Tibial artery (tissue), 4 donors: ENCODE data around the gene ANGEL1.

Source experiments
- DNase-seq, 2 donors: peaks; one replicate each; pipeline ENCODE4 v3.0.0-alpha.2; 2019
- H3K27ac ChIP-seq, 2 donors: fragments of 200-600 bp; sonication (generic) in 1 of 2; 1 replicate in 1 of 2; 2 replicates in 1 of 2; pipeline ENCODE4 v1.5.1; 2018 to 2019; ENCODE audit warnings: mild to moderate bottlenecking in 1 of 2
- H3K27me3 ChIP-seq, 2 donors: fragments of 200-600 bp; sonication (generic) in 1 of 2; one replicate each; pipeline versions ENCODE4 v1.5.1 to v1.6.0; 2016 to 2019
- H3K36me3 ChIP-seq, 3 donors: fragments of 200-600 bp; sonication (generic) in 2 of 3; one replicate each; pipeline ENCODE4 v1.5.1; 2016 to 2019; ENCODE audit warnings: mild to moderate bottlenecking in 2 of 3
- H3K4me1 ChIP-seq, 4 donors: fragments of 200-600 bp; sonication (generic) in 2 of 4; 1 replicate in 3 of 4; 2 replicates in 1 of 4; pipeline ENCODE4 v1.5.1; 2016 to 2019
- H3K4me3 ChIP-seq, 2 donors: fragments of 200-600 bp; sonication (generic) in 1 of 2; 1 replicate in 1 of 2; 2 replicates in 1 of 2; pipeline ENCODE4 v1.5.1; 2018 to 2019; ENCODE audit warnings: mild to moderate bottlenecking in 2 of 2
- H3K9me3 ChIP-seq, 3 donors: fragments of 200-600 bp; sonication (generic) in 1 of 3; one replicate each; pipeline ENCODE4 v1.5.1; 2016 to 2019
- CTCF ChIP-seq, 2 experiments: fragments of 200-600 bp in 1 of 2; fragments of 450-650 bp in 1 of 2; IDR thresholded peaks; one replicate each; pipeline ENCODE4 v1.5.1; 2017 to 2019; ENCODE audit warnings: antibody characterized with exemption in 2 of 2, mild to moderate bottlenecking in 1 of 2, moderate library complexity in 1 of 2
- intact Hi-C: fragments of 100-400 bp; cut with DNase I; formaldehyde crosslinking; loops from one replicate; pipeline ENCODE4 v1.15.0; 2023; ENCODE audit warnings: low total_unique reads

ANGEL1 gene

GRCh38 chr14:76814726-76815645, 2.3 kb upstream of the ANGEL1 start:
- no peaks in the 10 kb centered on the region for H3K9me3 ChIP-seq
- H3K27ac ChIP-seq = no peak overlapping the region
- intact Hi-C loops = no loop called here
- no peak for DNase-seq
- TF ChIP-seq CTCF (IDR thresholded peaks at IDR 0.05) = no peak
- H3K4me1 ChIP-seq = peaks cover 0 to 20% (median 9%) of the 10 kb centered on the region in 4 donors
- peaks cover 0 to 15% of the 10 kb centered on the region in 2 donors for H3K27me3 ChIP-seq
- H3K36me3 ChIP-seq = no peaks in the 10 kb centered on the region
- no peak overlapping the region for H3K4me3 ChIP-seq

GRCh38 chr14:76812093-76812421, 625 bp downstream of the ANGEL1 start:
- peaks cover 0 to 21% (median 9%) of the 10 kb centered on the region in 4 donors for H3K4me1 ChIP-seq
- intact Hi-C loops = no loop called here
- peak overlapping the region; percentile 92 to 98 for H3K4me3 ChIP-seq
- H3K9me3 ChIP-seq = no peaks in the 10 kb centered on the region
- H3K27me3 ChIP-seq = no peaks in the 10 kb centered on the region
- no peak for TF ChIP-seq CTCF (IDR thresholded peaks at IDR 0.05)
- H3K27ac ChIP-seq = peak overlapping the region; percentile 85 to 93
- DNase-seq = no peak
- H3K36me3 ChIP-seq = peaks cover 10 to 24% (median 23%) of the 10 kb centered on the region in 3 donors

GRCh38 chr14:76811561-76811960, 1.1 kb downstream of the ANGEL1 start:
- no peaks in the 10 kb centered on the region for H3K9me3 ChIP-seq
- DNase-seq = no peak
- H3K4me3 ChIP-seq = peak overlapping the region; percentile 92 to 98
- peak overlapping the region; percentile 85 to 93 for H3K27ac ChIP-seq
- intact Hi-C loops = no loop called here
- no peaks in the 10 kb centered on the region for H3K27me3 ChIP-seq
- no peak for TF ChIP-seq CTCF (IDR thresholded peaks at IDR 0.05)
- H3K36me3 ChIP-seq = peaks cover 14 to 29% (median 28%) of the 10 kb centered on the region in 3 donors
- peaks cover 0 to 21% (median 9%) of the 10 kb centered on the region in 4 donors for H3K4me1 ChIP-seq

DNA sequence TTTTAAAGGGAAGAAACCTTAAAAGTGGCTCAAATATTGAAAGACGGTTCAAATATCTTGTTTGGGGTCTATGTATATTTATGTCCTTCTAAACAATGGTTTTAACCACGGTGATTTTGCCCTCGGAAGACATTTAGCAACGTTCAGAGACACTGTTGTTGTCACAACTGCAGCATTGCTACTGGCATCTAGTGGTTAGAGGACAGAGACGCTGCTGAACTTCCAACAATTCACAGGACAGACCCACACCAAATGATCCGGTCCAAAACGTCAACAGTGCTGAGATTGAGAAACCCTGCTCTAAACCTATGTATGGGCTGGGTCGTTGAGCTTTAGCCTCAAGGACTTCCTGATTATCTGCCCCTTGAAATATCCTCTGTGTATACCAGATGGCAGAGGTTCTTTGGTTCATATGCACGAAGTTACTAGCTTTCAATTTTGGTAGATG, 1.7 kb downstream of the ANGEL1 start:
- peak overlapping the region; percentile 29 to 85 for H3K27ac ChIP-seq

GRCh38 chr14:76810525-76810924, 2.2 kb downstream of the ANGEL1 start:
- Histone ChIP-seq H3K4me3 (peak overlapping the region; percentile 92 to 98), H3K36me3 (peaks cover 20 to 38% (median 36%) of the 10 kb centered on the region in 3 donors), H3K4me1 (peaks cover 0 to 21% (median 9%) of the 10 kb centered on the region in 4 donors), H3K27me3 (no peaks in the 10 kb centered on the region), H3K27ac (peak overlapping the region in 1 of 2 donors; percentile 85), H3K9me3 (no peaks in the 10 kb centered on the region)
- TF ChIP-seq CTCF (IDR thresholded peaks at IDR 0.05) = no peak
- intact Hi-C loops = no loop called here
- no peak for DNase-seq

More for the DNA sequence above, 1.7 kb downstream of the ANGEL1 start:
- H3K9me3 ChIP-seq = no peaks in the 10 kb centered on the region
- H3K36me3 ChIP-seq = peaks cover 19 to 34% (median 34%) of the 10 kb centered on the region in 3 donors
- DNase-seq = no peak
- intact Hi-C loops = no loop called here
- H3K4me1 ChIP-seq = peaks cover 0 to 21% (median 9%) of the 10 kb centered on the region in 4 donors
- no peaks in the 10 kb centered on the region for H3K27me3 ChIP-seq
- peak overlapping the region; percentile 92 to 98 for H3K4me3 ChIP-seq
- peak; percentile 29 to 32 for TF ChIP-seq CTCF (IDR thresholded peaks at IDR 0.05)
